Stimulated activated memory B cell treated with anti-CD40 and anti-IgM and Interleukin-4, amounts not matched to agents 10 μg/mL and 1 μg/mL and 100 μg/mL, for 72 hours (primary cell): ENCODE measurements around the gene GRIK5.

Experiments used
- ATAC-seq: fragments of 150-1000 bp; cut with Tn5 transposase; 2 replicates; pipeline ENCODE4 v1.10.0; 2021
- H3K27ac Mint-ChIP-seq: one replicate; pipeline ENCODE4 v1.8.0; 2022; ENCODE audit warnings: mild to moderate bottlenecking, mixed read lengths
- H3K27me3 Mint-ChIP-seq: one replicate; pipeline ENCODE4 v1.8.0; 2022; ENCODE audit warnings: mixed read lengths
- H3K36me3 Mint-ChIP-seq: one replicate; pipeline ENCODE4 v1.8.0; 2022; ENCODE audit warnings: mixed read lengths
- H3K4me1 Mint-ChIP-seq: one replicate; pipeline ENCODE4 v1.8.0; 2022; ENCODE audit warnings: mixed read lengths
- H3K4me3 Mint-ChIP-seq: one replicate; pipeline ENCODE4 v1.8.0; 2022; ENCODE audit warnings: mild to moderate bottlenecking, moderate library complexity, mixed read lengths
- H3K9me3 Mint-ChIP-seq: one replicate; pipeline ENCODE4 v1.8.0; 2022; ENCODE audit warnings: mixed read lengths

GRIK5 gene

GRCh38 chr19:42074513-42075363 is 4.7 kb upstream of the GRIK5 start:
- H3K27ac Mint-ChIP-seq, result peak overlapping the region; percentile 99
- peaks cover 32% of the 10 kb centered on the region for H3K4me1 Mint-ChIP-seq
- H3K36me3 Mint-ChIP-seq, result peaks cover 12% of the 10 kb centered on the region
- H3K27me3 Mint-ChIP-seq, result peaks cover 9% of the 10 kb centered on the region
- no peaks in the 10 kb centered on the region for H3K9me3 Mint-ChIP-seq
- ATAC-seq, result no peak
- peak overlapping the region; percentile 93 for H3K4me3 Mint-ChIP-seq

GRCh38 chr19:42071247-42071646 is 1.2 kb upstream of the GRIK5 start:
- H3K27ac Mint-ChIP-seq, result no peak overlapping the region
- H3K36me3 Mint-ChIP-seq, result no peaks in the 10 kb centered on the region
- no peak overlapping the region for H3K4me3 Mint-ChIP-seq
- H3K9me3 Mint-ChIP-seq, result no peaks in the 10 kb centered on the region
- H3K4me1 Mint-ChIP-seq, result peaks cover 8% of the 10 kb centered on the region
- ATAC-seq, result no peak
- H3K27me3 Mint-ChIP-seq, result peaks cover 9% of the 10 kb centered on the region

DNA sequence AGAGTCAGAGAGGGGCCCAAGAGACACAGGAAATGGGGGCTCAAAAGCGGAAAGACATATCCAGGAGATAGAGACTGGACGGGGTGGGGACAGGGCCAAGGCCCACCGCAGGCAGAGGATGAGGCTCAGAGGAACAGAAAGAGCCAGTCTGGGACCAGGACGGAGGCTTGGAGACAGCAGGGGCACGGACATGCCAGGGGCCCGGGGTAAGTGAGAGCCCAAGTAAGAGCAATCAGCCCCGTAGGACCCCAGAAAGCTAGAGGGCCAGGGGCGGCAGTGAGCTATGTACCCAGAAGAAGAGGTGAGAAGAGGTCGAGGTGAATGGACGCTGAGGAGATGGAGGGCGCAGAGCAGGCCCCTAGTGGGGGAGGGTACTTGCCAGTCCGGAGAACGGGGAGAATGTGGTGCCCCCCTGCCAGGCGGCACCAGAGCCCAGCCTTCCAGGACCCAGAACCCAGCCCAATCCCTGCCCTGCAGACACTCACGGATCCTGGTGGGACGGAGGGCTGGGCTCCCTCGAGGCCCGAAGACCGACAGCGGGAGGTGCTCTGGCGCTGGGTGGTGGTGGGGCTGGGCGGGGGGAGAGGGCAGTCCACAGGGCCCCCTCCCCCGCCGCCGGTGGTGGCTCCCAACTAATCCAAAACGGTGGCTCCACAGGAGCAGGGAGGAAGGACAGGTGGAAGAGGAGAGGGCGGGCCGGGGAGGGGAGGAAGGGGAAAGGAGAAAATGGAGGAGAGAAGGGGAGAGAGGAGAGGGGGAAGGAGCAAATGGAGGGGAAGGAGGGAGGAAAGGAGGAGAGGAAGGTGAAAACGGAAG is 1.0 kb downstream of the GRIK5 start:
- no peak for ATAC-seq
- Mint-ChIP-seq H3K36me3 (no peaks in the 10 kb centered on the region), H3K4me1 (no peaks in the 10 kb centered on the region), H3K27me3 (peaks cover 9% of the 10 kb centered on the region), H3K4me3 (no peak overlapping the region), H3K9me3 (no peaks in the 10 kb centered on the region), H3K27ac (no peak overlapping the region)

- Mint-ChIP-seq H3K27me3 (peaks cover 9% of the 10 kb centered on the region), H3K9me3 (no peaks in the 10 kb centered on the region), H3K4me1 (no peaks in the 10 kb centered on the region), H3K27ac (no peak overlapping the region), H3K36me3 (no peaks in the 10 kb centered on the region), H3K4me3 (no peak overlapping the region)
- no peak for ATAC-seq
Measured at GRCh38 chr19:42068361-42068755, 1.6 kb downstream of the GRIK5 start.

DNA sequence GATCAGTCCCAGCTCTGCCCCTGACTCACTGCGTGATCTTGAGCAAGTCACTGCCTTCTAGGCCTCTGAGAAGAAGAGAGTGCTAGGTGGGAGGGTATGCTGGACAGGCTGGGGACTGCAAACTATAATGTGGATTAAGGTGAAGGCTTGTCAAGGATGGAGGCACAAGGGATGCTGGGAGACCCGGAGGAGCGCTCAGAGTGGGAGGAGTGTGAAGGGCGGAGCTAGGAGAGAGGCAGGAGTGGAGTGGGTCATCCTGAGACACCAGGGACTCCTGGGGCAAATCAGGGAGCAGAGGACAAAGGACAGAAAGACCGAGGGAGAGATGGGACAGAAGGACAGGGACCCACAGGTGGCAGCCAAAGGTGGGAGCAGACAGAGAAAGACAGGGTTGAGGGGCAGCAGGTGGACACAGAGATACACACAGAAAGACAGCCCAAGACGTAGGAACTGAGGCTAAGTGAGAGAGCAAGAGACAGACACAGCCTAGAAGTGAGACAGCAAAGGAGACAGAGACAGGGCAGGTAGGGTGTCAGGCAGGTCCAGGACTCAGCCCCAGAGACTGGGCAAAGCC is 2.6 kb downstream of the GRIK5 start:
- no peaks in the 10 kb centered on the region for H3K4me1 Mint-ChIP-seq
- peak; percentile 35 for ATAC-seq
- H3K27me3 Mint-ChIP-seq, result peaks cover 9% of the 10 kb centered on the region
- no peak overlapping the region for H3K27ac Mint-ChIP-seq
- H3K9me3 Mint-ChIP-seq, result no peaks in the 10 kb centered on the region
- H3K36me3 Mint-ChIP-seq, result no peaks in the 10 kb centered on the region
- H3K4me3 Mint-ChIP-seq, result no peak overlapping the region

DNA sequence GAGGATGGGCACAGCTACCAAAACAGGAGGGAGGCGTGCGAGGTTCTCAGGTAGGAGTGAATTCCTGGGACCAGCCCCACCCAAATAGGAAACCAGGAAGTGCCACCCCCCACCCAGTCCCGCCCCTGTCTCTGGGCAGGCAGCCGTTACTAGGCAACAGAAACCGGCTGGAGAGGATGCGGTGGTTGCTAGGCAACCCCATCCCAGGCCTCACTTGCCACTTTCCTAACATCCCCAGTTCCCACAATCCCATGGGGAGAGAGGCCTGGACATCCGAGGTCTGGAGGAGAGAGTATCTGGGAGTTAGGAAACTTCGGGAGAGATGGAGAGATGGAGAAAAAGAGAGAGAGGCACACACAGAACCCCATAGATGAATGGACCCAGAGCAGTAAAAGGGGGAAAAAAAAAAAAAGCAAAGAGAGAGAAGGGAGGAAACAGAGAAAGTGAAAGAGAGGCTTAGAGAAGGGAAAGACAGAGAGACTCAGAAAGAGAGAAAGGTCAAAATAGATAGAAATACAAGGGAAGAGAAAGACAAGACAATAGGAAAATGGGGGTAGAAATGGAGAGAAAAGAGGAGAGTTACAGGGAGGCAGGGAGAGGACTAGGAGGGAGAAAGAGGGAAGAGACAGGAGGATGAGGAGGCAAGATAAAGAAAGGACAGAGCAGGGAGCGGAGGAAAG is 3.8 kb downstream of the GRIK5 start:
- Mint-ChIP-seq H3K4me3 (no peak overlapping the region), H3K27ac (no peak overlapping the region), H3K4me1 (no peaks in the 10 kb centered on the region), H3K36me3 (no peaks in the 10 kb centered on the region), H3K27me3 (peaks cover 19% of the 10 kb centered on the region), H3K9me3 (no peaks in the 10 kb centered on the region)
- ATAC-seq, result no peak

DNA sequence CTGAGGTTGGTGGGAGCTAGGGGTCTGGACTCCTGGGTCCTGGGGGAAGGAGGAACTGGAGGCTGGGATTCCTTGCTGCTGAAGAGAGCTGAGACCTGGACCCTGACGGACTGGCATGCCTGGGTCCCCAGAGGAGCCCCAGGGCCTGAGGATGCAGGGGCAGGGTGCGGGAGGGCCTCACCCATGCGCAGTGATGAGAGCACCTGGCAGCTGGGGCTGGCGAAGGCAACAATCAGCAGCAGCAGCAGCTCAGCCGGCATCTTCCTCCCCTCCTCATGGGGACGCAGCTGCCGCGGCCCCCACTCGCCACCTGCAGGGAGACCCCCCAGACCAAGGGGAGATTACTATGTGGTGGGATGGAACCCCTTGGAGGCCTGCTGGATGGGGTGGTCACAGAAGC is 4.5 kb downstream of the GRIK5 start:
- H3K27me3 Mint-ChIP-seq, result peaks cover 16% of the 10 kb centered on the region
- H3K27ac Mint-ChIP-seq, result no peak overlapping the region
- no peaks in the 10 kb centered on the region for H3K9me3 Mint-ChIP-seq
- H3K4me1 Mint-ChIP-seq, result no peaks in the 10 kb centered on the region
- H3K4me3 Mint-ChIP-seq, result no peak overlapping the region
- no peaks in the 10 kb centered on the region for H3K36me3 Mint-ChIP-seq
- no peak for ATAC-seq

DNA sequence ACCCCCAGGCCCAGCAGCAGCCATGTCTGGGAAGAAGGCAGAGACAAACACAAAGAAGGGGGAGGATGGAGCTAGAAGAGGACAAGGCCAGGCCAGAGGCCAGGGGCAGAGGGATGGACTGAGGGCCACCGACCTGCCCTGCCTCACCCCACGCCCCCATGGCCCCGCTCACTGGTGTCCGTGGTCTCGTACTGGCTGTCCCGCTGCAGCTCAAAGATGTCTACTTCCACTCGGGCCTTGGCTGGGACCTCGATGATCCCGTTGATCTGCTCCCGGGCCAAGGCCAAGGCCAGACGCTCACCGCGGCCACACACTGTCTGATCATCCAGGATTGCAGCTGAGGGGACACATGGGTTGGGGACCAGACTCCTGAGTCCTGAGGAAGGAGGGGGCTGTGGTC is 5.0 kb downstream of the GRIK5 start:
- Mint-ChIP-seq H3K9me3 (no peaks in the 10 kb centered on the region), H3K27ac (no peak overlapping the region), H3K36me3 (no peaks in the 10 kb centered on the region), H3K4me1 (no peaks in the 10 kb centered on the region), H3K27me3 (peaks cover 11% of the 10 kb centered on the region), H3K4me3 (no peak overlapping the region)
- no peak for ATAC-seq

GRCh38 chr19:42064432-42064831 is 5.6 kb downstream of the GRIK5 start:
- Mint-ChIP-seq H3K27ac (no peak overlapping the region), H3K36me3 (no peaks in the 10 kb centered on the region), H3K9me3 (no peaks in the 10 kb centered on the region), H3K4me3 (no peak overlapping the region), H3K27me3 (peaks cover 10% of the 10 kb centered on the region), H3K4me1 (no peaks in the 10 kb centered on the region)
- no peak for ATAC-seq

DNA sequence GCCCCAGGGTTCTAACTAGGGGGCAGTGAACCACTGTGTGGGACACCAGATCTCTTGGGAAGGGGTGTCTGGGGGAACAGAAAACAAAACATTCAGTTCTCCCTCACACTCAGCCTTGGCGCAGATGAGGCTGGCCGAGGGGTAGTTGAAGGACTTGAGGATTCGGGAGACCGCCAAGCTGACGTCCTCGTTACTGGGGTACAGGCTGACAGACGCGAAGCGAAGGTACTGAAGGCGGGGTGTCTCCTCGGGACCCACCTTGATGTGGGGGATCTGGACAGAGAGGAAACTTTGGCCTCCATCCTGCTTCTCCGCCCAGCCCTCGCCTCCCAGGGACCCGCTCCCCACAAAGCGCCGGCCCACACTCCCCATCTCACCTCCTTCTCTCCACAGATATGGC is 7.6 kb downstream of the GRIK5 start:
- no peak overlapping the region for H3K4me3 Mint-ChIP-seq

GRCh38 chr19:42060117-42060516 is 9.9 kb downstream of the GRIK5 start:
- Mint-ChIP-seq H3K4me1 (no peaks in the 10 kb centered on the region), H3K27ac (no peak overlapping the region), H3K4me3 (no peak overlapping the region), H3K27me3 (peaks cover 10% of the 10 kb centered on the region), H3K36me3 (no peaks in the 10 kb centered on the region), H3K9me3 (no peaks in the 10 kb centered on the region)
- ATAC-seq, result no peak

More for the DNA sequence above, 7.6 kb downstream of the GRIK5 start:
- no peak for ATAC-seq
- H3K9me3 Mint-ChIP-seq, result no peaks in the 10 kb centered on the region
- no peak overlapping the region for H3K27ac Mint-ChIP-seq
- no peaks in the 10 kb centered on the region for H3K4me1 Mint-ChIP-seq
- H3K36me3 Mint-ChIP-seq, result no peaks in the 10 kb centered on the region
- peaks cover 10% of the 10 kb centered on the region for H3K27me3 Mint-ChIP-seq

DNA sequence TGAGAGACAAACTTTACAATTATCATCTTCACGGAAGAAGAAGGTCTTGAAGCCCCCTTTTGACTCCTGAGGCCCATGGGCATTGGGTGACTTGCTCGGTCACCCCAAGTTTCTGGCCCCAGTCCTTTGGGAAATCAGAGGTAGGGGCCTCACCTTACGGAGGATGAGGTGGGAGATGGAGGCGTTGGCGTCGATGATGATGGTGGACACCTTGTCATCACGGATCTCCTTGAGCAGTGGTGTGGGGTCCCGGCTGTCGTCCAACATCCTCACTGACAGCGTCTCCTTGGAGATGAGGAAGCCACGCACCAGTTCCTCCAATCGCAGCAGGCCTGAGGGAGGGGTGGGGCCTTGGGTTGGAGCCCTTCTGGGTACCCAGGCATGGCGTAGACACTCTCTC is 10.8 kb downstream of the GRIK5 start:
- no peak overlapping the region for H3K27ac Mint-ChIP-seq
- no peaks in the 10 kb centered on the region for H3K36me3 Mint-ChIP-seq
- no peaks in the 10 kb centered on the region for H3K4me1 Mint-ChIP-seq
- H3K4me3 Mint-ChIP-seq, result no peak overlapping the region
- H3K27me3 Mint-ChIP-seq, result peaks cover 12% of the 10 kb centered on the region
- no peaks in the 10 kb centered on the region for H3K9me3 Mint-ChIP-seq
- no peak for ATAC-seq

DNA sequence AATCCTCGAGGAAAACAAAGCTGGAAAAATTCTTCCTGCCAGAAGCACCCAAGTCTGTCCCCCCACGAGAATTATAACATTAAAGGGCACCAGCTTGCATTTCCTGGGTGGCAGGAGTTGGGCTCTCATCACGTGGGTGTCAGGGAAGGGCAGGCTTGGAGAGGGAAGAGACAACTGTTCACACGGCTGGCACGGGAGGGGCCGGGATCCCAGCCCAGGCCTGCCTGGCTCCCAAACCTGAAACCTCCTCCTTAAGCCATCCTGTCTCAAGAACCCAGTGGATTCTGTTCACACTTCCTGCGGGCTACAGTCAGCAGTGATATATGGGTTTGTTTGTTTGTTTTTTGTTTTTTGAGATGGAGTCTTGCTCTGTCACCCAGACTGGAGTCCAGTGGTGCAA is 12.2 kb downstream of the GRIK5 start:
- H3K4me1 Mint-ChIP-seq, result no peaks in the 10 kb centered on the region
- H3K4me3 Mint-ChIP-seq, result no peak overlapping the region

GRCh38 chr19:42054205-42054604 is 15.8 kb downstream of the GRIK5 start:
- Mint-ChIP-seq H3K27ac (no peak overlapping the region), H3K4me1 (peaks cover 4% of the 10 kb centered on the region), H3K4me3 (no peak overlapping the region), H3K27me3 (peaks cover 9% of the 10 kb centered on the region), H3K36me3 (no peaks in the 10 kb centered on the region), H3K9me3 (no peaks in the 10 kb centered on the region)
- ATAC-seq, result peak; percentile 38

More for the DNA sequence above, 12.2 kb downstream of the GRIK5 start:
- H3K27ac Mint-ChIP-seq, result no peak overlapping the region
- peaks cover 20% of the 10 kb centered on the region for H3K27me3 Mint-ChIP-seq
- no peak for ATAC-seq
- H3K36me3 Mint-ChIP-seq, result no peaks in the 10 kb centered on the region
- H3K9me3 Mint-ChIP-seq, result no peaks in the 10 kb centered on the region
